Panc1 (cell line): Measurements from ENCODE around the gene B4GALNT4. TPM values are rescaled to one million over a fixed set of nuclear protein-coding genes. Genes with fewer than 3 reads are reported as not detected.

ENCODE experiments used
- ATAC-seq: fragments of 200-7000 bp; cut with Tn5 transposase; 2 replicates; pipeline ENCODE4 v1.9.1; 2020; ENCODE audit warnings: mild to moderate bottlenecking, moderate library complexity
- BruUV-seq: library from RNA; stranded (reverse); fragments of 400-500 nt; replicated peaks from 2 replicates; lab custom pipeline; 2021; lab: Mats Ljungman, UMichigan
- CTCF ChIA-PET: fragments of 300-600 bp; sonication (Branson Sonifier 250); formaldehyde crosslinking; loops from one replicate; lab custom pipeline; 2022; ENCODE audit warnings: antibody characterized with exemption; lab: Charles Lee
- POLR2A ChIA-PET: fragments of 300-600 bp; sonication (Branson Sonifier 250); formaldehyde crosslinking; loops from one replicate; lab custom pipeline; 2022; ENCODE audit warnings: antibody characterized with exemption; lab: Charles Lee
- DNase-seq: peaks from one replicate; pipeline ENCODE4 v3.0.0-alpha.2; 2010; ENCODE audit warnings: low read depth, low spot score
- H3K27ac ChIP-seq: 2 replicates; pipeline ENCODE4 v1.5.1; 2011; ENCODE audit warnings: mild to moderate bottlenecking, low read length, inconsistent platforms
- H3K27me3 ChIP-seq: fragments of 200-500 bp; sonication (Bioruptor generic); 2 replicates; pipeline ENCODE4 v1.6.0; 2014; ENCODE audit warnings: low read length, inconsistent platforms; ENCODE audit not compliant: control insufficient read depth, insufficient read depth
- H3K36me3 ChIP-seq: fragments of 200-500 bp; sonication (Bioruptor generic); 2 replicates; pipeline ENCODE4 v1.5.1; 2014; ENCODE audit warnings: inconsistent platforms, mild to moderate bottlenecking, low read length, moderate library complexity; ENCODE audit not compliant: control insufficient read depth, insufficient read depth
- H3K4me1 ChIP-seq: 2 replicates; pipeline ENCODE4 v1.5.1; 2011; ENCODE audit warnings: inconsistent platforms, mild to moderate bottlenecking, low read length, moderate library complexity; ENCODE audit not compliant: control insufficient read depth, insufficient read depth
- H3K4me3 ChIP-seq, 2 experiments: 2 replicates each; pipeline ENCODE4 v1.5.1; 2011 to 2012; ENCODE audit warnings: low read depth in 2 of 2, low read length in 2 of 2, mild to moderate bottlenecking in 2 of 2, inconsistent platforms in 1 of 2, moderate library complexity in 1 of 2
- H3K9me3 ChIP-seq: fragments of 200-500 bp; sonication (Bioruptor generic); 2 replicates; pipeline ENCODE4 v1.5.1; 2014; ENCODE audit warnings: low read depth, mild to moderate bottlenecking, inconsistent platforms, low read length, moderate library complexity; ENCODE audit not compliant: control insufficient read depth, insufficient read depth
- POLR2AphosphoS5 ChIP-seq: IDR thresholded peaks from 2 replicates; pipeline ENCODE4 v1.6.1; 2012; ENCODE audit warnings: mild to moderate bottlenecking, low read depth, low read length, moderate library complexity
- SIN3A ChIP-seq: IDR thresholded peaks from 2 replicates; pipeline ENCODE4 v1.6.1; 2012; ENCODE audit warnings: low read depth, mild to moderate bottlenecking, low read length, moderate library complexity, borderline replicate concordance; ENCODE audit not compliant: insufficient read depth
- TCF7L2 ChIP-seq: IDR thresholded peaks from 2 replicates; pipeline ENCODE4 v1.6.1; 2011; ENCODE audit warnings: mild to moderate bottlenecking, low read depth, low read length, inconsistent platforms
- in situ Hi-C: cut with HindIII; loops from 2 replicates; pipeline ENCODE4 v1.10.0; 2016; ENCODE audit warnings: low sequenced_read_pairs, low pct_unique_long_range_greater_than_20kb
- intact Hi-C: fragments of 100-400 bp; cut with micrococcal nuclease; formaldehyde crosslinking; loops from one replicate; pipeline ENCODE4 v1.10.0; 2022; ENCODE audit not compliant: unreplicated experiment
- total RNA-seq: library from RNA; stranded (reverse); gene quantifications from one replicate; pipeline ENCODE4 v1.2.1, GENCODE V29; 2021; ENCODE audit not compliant: unreplicated experiment
- TF ChIP-seq, protein P1 (sequence below), 2 experiments: IDR thresholded peaks; 2 replicates each; pipeline ENCODE4 v1.6.1; 2011 to 2012; ENCODE audit warnings: low read depth in 2 of 2, control low read depth in 1 of 2, low read length in 1 of 2, mild to moderate bottlenecking in 1 of 2, moderate library complexity in 1 of 2; ENCODE audit not compliant: insufficient read depth in 1 of 2
- TF ChIP-seq, protein P2 (sequence below): fragments of 450-650 bp; IDR thresholded peaks from 2 replicates; pipeline ENCODE4 v1.5.1; 2017; ENCODE audit warnings: mild to moderate bottlenecking

Gene B4GALNT4
- total RNA-seq, 1 experiment from 2014 or later, result 122 TPM

DNA sequence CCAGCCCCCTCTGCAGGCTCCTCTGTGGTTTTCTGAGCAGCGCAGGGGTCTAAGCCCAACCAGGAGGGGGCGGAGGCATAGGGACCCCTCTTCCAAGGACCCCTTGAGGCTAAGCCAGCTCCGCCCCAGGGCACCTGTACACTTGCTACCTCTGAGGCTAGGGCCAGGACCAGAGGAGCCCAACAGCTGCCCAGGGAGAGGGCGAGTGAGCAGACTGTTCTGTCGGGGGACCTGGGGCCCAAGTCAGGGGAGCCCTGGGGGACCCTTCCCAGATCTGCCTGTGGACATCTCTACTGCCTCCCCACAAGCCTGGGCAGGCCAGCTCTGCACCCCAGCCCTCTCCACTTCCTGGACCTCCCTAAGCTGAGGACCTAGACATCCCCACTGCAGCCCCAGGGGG lies 1.8 kb downstream of the B4GALNT4 start:
- ChIA-PET POLR2A (interaction anchor here (0.5 kb wide), 1 partner anchor 67 kb away, joined by 17 read pairs; no protein-coding TSS in a partner anchor), CTCF (interaction anchor here (1.2 kb wide), 1 partner anchor 8 kb away, joined by 6 read pairs; no protein-coding TSS in a partner anchor)
- ATAC-seq (no peak; the same call in 1 of the 2 replicates), DNase-seq (no peak)
- Histone ChIP-seq H3K9me3 (no peaks in the 10 kb centered on the region), H3K27me3 (no peaks in the 10 kb centered on the region), H3K27ac (peak overlapping the region; percentile 35; the same call in 1 of the 2 replicates), H3K4me3 (peak overlapping the region in 1 of 2 experiments; percentile 72; a peak in 2 of 4 replicates), H3K36me3 (no peaks in the 10 kb centered on the region), H3K4me1 (peaks cover 27% of the 10 kb centered on the region)
- in situ Hi-C loops, result no loop called here
- no TSS peak for BruUV-seq
- TF ChIP-seq, protein P1, sequence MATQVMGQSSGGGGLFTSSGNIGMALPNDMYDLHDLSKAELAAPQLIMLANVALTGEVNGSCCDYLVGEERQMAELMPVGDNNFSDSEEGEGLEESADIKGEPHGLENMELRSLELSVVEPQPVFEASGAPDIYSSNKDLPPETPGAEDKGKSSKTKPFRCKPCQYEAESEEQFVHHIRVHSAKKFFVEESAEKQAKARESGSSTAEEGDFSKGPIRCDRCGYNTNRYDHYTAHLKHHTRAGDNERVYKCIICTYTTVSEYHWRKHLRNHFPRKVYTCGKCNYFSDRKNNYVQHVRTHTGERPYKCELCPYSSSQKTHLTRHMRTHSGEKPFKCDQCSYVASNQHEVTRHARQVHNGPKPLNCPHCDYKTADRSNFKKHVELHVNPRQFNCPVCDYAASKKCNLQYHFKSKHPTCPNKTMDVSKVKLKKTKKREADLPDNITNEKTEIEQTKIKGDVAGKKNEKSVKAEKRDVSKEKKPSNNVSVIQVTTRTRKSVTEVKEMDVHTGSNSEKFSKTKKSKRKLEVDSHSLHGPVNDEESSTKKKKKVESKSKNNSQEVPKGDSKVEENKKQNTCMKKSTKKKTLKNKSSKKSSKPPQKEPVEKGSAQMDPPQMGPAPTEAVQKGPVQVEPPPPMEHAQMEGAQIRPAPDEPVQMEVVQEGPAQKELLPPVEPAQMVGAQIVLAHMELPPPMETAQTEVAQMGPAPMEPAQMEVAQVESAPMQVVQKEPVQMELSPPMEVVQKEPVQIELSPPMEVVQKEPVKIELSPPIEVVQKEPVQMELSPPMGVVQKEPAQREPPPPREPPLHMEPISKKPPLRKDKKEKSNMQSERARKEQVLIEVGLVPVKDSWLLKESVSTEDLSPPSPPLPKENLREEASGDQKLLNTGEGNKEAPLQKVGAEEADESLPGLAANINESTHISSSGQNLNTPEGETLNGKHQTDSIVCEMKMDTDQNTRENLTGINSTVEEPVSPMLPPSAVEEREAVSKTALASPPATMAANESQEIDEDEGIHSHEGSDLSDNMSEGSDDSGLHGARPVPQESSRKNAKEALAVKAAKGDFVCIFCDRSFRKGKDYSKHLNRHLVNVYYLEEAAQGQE (IDR thresholded peaks at IDR 0.05; ENCODE audit: insufficient read depth in 1 of 2, low read depth in 2 of 2, low read length in 1 of 2), result no peak
- no peak for TF ChIP-seq SIN3A
- no peak for TF ChIP-seq POLR2AphosphoS5
- TF ChIP-seq, protein P2, sequence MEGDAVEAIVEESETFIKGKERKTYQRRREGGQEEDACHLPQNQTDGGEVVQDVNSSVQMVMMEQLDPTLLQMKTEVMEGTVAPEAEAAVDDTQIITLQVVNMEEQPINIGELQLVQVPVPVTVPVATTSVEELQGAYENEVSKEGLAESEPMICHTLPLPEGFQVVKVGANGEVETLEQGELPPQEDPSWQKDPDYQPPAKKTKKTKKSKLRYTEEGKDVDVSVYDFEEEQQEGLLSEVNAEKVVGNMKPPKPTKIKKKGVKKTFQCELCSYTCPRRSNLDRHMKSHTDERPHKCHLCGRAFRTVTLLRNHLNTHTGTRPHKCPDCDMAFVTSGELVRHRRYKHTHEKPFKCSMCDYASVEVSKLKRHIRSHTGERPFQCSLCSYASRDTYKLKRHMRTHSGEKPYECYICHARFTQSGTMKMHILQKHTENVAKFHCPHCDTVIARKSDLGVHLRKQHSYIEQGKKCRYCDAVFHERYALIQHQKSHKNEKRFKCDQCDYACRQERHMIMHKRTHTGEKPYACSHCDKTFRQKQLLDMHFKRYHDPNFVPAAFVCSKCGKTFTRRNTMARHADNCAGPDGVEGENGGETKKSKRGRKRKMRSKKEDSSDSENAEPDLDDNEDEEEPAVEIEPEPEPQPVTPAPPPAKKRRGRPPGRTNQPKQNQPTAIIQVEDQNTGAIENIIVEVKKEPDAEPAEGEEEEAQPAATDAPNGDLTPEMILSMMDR, result no peak
- TF ChIP-seq TCF7L2, result no peak
- intact Hi-C loops, result no loop called here

DNA sequence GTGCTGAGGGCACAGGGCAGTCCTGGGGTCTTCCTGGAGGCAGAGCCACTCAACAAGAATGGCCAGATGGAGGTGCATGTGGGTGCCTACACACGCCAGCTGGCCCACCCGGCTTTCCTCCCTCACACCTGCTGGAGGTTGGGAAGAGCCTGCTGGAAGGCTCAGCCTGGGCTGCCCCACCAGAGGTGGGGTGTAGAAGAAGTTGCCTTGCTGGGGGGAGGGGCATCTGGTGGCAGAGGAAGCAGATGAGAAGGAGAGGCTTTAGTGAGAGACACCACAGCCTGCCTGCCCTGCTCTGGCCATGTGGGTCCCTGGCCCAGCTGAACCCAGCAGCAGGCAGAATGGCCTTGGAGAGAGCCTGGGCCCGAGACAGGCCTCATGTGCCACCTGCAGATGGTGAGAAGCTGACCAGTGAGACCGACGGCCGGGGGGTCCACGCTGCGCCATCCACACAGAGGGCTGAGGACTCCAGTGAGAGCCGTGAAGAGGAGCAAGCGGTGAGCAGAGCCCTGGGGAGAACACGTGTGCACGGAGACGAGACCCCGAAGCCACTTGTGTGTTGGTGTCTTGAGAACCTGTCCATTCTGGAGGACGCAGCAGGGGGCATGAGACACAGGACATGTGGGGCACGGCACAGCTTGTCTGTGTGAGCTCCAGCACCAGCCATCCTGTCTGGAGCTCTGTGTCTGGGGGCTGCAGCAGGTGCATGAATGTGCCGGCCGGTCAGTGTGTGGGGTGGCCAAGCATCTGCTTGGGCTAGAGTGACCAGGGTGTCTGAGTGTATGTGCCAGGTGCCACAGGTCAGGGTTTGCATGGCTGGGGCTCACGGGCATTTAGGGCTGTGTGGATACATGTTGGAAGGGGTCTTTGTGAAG lies 2.7 kb downstream of the B4GALNT4 start:
- Histone ChIP-seq H3K4me1 (peaks cover 27% of the 10 kb centered on the region), H3K9me3 (no peaks in the 10 kb centered on the region), H3K27ac (peak overlapping the region; percentile 35; the same call in 1 of the 2 replicates), H3K4me3 (0 out of 4 replicates have a peak overlapping the region, but pooled peaks of 1 of the 2 experiments have one; percentile 72), H3K27me3 (no peaks in the 10 kb centered on the region), H3K36me3 (no peaks in the 10 kb centered on the region)
- CTCF ChIA-PET, result interaction anchor here (1.2 kb wide), 1 partner anchor 9 kb away, joined by 6 read pairs; no protein-coding TSS in a partner anchor
- ATAC-seq (peak; percentile 5), DNase-seq (no peak)
- BruUV-seq, result no TSS peak
- no peak for TF ChIP-seq SIN3A
- TF ChIP-seq, protein P2, result no peak
- TF ChIP-seq POLR2AphosphoS5, result no peak
- no peak for TF ChIP-seq TCF7L2
- TF ChIP-seq, protein P1 (IDR thresholded peaks at IDR 0.05; ENCODE audit: insufficient read depth in 1 of 2, low read depth in 2 of 2, low read length in 1 of 2), result no peak
- in situ Hi-C loops, result no loop called here
- POLR2A ChIA-PET, result no interaction called here
- intact Hi-C loops, result no loop called here
